ENCODE measurements around the gene PRORP.
"Not testable (repeated sequence)": the region's sequence is repeated elsewhere in the genome, so short reads cannot be mapped to it uniquely, and the experiment has no call there.

DNA sequence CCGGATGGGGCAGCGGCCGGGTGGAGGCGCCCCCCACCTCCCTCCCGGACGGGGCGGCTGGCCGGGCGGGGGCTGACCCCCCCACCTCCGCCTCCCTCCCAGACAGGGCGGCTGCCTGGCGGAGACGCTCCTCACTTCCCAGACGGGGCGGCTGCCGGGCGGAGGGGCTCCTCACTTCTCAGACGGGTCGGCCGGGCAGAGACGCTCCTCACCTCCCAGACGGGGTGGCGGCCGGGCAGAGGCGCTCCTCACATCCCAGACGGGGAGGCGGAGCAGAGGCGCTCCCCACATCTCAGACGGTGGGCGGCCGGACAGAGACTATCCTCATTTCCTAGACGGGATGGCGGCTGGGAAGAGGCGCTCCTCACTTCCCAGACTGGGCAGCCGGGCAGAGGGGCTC, 30.2 kb downstream of the PRORP start:
- TF ChIP-seq, protein P1, sequence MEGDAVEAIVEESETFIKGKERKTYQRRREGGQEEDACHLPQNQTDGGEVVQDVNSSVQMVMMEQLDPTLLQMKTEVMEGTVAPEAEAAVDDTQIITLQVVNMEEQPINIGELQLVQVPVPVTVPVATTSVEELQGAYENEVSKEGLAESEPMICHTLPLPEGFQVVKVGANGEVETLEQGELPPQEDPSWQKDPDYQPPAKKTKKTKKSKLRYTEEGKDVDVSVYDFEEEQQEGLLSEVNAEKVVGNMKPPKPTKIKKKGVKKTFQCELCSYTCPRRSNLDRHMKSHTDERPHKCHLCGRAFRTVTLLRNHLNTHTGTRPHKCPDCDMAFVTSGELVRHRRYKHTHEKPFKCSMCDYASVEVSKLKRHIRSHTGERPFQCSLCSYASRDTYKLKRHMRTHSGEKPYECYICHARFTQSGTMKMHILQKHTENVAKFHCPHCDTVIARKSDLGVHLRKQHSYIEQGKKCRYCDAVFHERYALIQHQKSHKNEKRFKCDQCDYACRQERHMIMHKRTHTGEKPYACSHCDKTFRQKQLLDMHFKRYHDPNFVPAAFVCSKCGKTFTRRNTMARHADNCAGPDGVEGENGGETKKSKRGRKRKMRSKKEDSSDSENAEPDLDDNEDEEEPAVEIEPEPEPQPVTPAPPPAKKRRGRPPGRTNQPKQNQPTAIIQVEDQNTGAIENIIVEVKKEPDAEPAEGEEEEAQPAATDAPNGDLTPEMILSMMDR (conservative IDR thresholded peaks at IDR 0.05 in 1 of 2, IDR thresholded peaks at IDR 0.05 in 1 of 2; ENCODE audit: extremely low read depth in 1 of 2, insufficient read depth in 1 of 2, low read depth in 1 of 2, low read length in 2 of 2), result not testable (repeated sequence)
- TF ChIP-seq EZH2 (IDR thresholded peaks at IDR 0.05; ENCODE audit: borderline replicate concordance, low read length), result not testable (repeated sequence)

Data from mammary epithelial cell (primary cell).